ENCODE results near the gene GLB1L. TPM values are rescaled to one million over a fixed set of nuclear protein-coding genes. Genes with fewer than 3 reads are reported as not detected.
A peak's percentile ranks its signal among the peaks of the same experiment; 100 is the strongest.
"Not testable (repeated sequence)": the region's sequence is repeated elsewhere in the genome, so short reads cannot be mapped to it uniquely, and the experiment has no call there.

The GLB1L gene
- total RNA-seq, 1 donor from 2014 or later, result 7.2 TPM

DNA sequence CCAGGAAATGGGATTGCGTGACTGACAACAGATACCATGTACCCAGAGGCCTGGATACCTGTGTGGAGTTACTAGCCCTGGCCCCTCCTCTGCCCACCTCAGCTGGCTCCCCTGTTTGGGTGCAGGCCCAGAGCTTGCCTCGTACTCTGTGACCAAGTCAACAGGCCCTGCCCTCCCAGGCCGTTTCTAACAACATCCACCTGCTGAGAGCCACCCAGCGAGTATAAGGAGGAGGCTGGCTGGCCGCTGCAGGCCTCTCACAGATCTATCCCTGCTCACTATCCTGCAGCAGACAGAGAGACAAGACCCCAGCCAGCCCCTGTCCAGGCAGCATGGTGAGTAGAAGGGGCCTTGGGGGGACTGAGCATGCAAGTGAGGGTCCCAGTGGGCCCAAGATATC, 21.0 kb upstream of the GLB1L start:
- no peak overlapping the region for H3K4me3 ChIP-seq
- Mint-ChIP-seq H3K27me3 (ENCODE audit: insufficient read depth, low read depth) (peaks cover 22% of the 10 kb centered on the region), H3K36me3 (no peaks in the 10 kb centered on the region), H3K9me3 (no peaks in the 10 kb centered on the region), H3K4me3 (no peak overlapping the region), H3K27ac (no peak overlapping the region), H3K4me1 (no peaks in the 10 kb centered on the region)
- DNase-seq (ENCODE audit: low spot score), result no peak
- H3K4me2 ChIP-seq, result no peak overlapping the region
- H3K27ac ChIP-seq, result no peak overlapping the region
- peaks cover 4% of the 10 kb centered on the region for H3K4me1 ChIP-seq
- no peaks in the 10 kb centered on the region for H3F3A ChIP-seq (ENCODE audit: low read depth)
- H4K20me1 ChIP-seq (ENCODE audit: low read depth), result no peaks in the 10 kb centered on the region
- no peak overlapping the region for H3K9ac ChIP-seq
- H3K27me3 ChIP-seq, result peaks cover 18% of the 10 kb centered on the region
- no peaks in the 10 kb centered on the region for H3K9me3 ChIP-seq (ENCODE audit: low read depth)
- no peaks in the 10 kb centered on the region for H3K79me2 ChIP-seq (ENCODE audit: low read depth)
- no peak for TF ChIP-seq EZH2phosphoT487 (IDR thresholded peaks at IDR 0.05)
- no peak for TF ChIP-seq EZH2 (IDR thresholded peaks at IDR 0.05)
- TF ChIP-seq, protein P1, sequence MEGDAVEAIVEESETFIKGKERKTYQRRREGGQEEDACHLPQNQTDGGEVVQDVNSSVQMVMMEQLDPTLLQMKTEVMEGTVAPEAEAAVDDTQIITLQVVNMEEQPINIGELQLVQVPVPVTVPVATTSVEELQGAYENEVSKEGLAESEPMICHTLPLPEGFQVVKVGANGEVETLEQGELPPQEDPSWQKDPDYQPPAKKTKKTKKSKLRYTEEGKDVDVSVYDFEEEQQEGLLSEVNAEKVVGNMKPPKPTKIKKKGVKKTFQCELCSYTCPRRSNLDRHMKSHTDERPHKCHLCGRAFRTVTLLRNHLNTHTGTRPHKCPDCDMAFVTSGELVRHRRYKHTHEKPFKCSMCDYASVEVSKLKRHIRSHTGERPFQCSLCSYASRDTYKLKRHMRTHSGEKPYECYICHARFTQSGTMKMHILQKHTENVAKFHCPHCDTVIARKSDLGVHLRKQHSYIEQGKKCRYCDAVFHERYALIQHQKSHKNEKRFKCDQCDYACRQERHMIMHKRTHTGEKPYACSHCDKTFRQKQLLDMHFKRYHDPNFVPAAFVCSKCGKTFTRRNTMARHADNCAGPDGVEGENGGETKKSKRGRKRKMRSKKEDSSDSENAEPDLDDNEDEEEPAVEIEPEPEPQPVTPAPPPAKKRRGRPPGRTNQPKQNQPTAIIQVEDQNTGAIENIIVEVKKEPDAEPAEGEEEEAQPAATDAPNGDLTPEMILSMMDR (IDR thresholded peaks at IDR 0.05), result no peak
- no peak overlapping the region for H2AFZ ChIP-seq (replicated peaks)
- H3K36me3 ChIP-seq, result no peaks in the 10 kb centered on the region

DNA sequence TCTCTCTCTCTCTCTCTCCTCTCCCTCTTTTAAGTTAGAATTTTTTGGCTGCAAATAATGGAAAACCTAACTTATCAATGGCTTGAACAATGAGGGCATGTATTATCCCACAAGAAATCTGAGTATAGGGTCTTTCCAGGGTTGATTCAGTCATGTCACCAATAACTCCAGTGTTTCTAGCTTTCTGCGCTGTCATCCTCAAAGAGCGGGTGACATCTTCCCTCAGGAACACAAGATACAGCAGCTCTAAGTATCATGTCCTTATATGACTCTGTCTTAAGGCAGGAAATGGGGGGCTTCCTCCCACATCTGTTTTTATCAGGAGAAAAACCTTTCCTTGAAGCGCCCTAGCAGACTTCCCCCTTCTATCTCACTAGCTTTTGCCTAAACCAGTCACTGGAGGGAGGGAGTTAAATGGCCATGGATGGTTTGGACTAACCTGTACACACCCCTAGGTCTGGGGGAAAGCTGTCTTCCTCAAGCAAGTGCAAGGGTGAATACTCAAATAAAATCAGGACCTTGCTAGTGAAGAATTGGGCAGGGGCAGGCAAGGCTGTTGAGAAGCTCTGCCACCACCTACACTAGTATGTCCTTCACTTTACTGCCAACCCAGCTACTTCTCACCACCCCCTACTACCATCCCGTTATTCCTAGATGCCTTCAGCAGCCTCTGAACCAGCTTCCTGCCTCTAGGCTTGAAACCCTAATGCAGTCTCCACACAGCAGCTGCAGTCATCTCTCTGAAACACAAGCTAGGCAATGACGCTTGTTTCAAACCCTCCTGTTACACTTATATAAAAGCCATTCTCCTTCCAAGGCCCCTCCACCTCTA, 16.0 kb upstream of the GLB1L start:
- H2AFZ ChIP-seq (replicated peaks), result no peak overlapping the region
- no peak for DNase-seq (ENCODE audit: low spot score)
- Mint-ChIP-seq H3K27ac (no peak overlapping the region), H3K27me3 (ENCODE audit: insufficient read depth, low read depth) (peaks cover 34% of the 10 kb centered on the region), H3K4me1 (no peaks in the 10 kb centered on the region), H3K4me3 (no peak overlapping the region), H3K36me3 (no peaks in the 10 kb centered on the region), H3K9me3 (no peaks in the 10 kb centered on the region)
- H3K9ac ChIP-seq, result no peak overlapping the region
- H3F3A ChIP-seq (ENCODE audit: low read depth), result no peaks in the 10 kb centered on the region
- H4K20me1 ChIP-seq (ENCODE audit: low read depth), result no peaks in the 10 kb centered on the region
- H3K4me3 ChIP-seq, result no peak overlapping the region
- peaks cover 4% of the 10 kb centered on the region for H3K4me1 ChIP-seq
- H3K79me2 ChIP-seq (ENCODE audit: low read depth), result no peaks in the 10 kb centered on the region
- no peak overlapping the region for H3K27ac ChIP-seq
- no peak for TF ChIP-seq EZH2 (IDR thresholded peaks at IDR 0.05)
- TF ChIP-seq, protein P1 (IDR thresholded peaks at IDR 0.05), result no peak
- no peak for TF ChIP-seq EZH2phosphoT487 (IDR thresholded peaks at IDR 0.05)
- H3K9me3 ChIP-seq (ENCODE audit: low read depth), result no peaks in the 10 kb centered on the region
- no peaks in the 10 kb centered on the region for H3K36me3 ChIP-seq
- no peak overlapping the region for H3K4me2 ChIP-seq
- H3K27me3 ChIP-seq, result peaks cover 68% of the 10 kb centered on the region

DNA sequence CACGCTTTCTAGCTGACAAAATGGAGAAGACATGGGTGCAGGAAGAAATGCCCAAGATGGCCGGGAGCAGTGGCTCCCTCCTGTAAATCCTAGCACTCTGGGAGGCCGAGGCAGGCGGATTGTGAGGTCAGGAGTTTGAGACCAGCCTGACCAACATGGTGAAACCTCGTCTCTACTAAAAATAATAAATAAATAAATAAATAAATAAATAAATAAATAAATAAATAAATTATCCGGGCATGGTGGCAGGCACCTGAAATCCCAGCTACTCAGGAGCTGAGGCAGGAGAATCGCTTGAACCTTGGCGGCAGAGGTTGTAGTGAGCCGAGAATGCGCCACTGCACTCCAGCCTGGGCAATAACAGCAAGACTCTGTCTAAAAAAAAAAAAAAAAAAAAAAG, 13.7 kb upstream of the GLB1L start:
- not testable (repeated sequence) for H3K4me1 ChIP-seq; H3K36me3 ChIP-seq; DNase-seq (ENCODE audit: low spot score); H3K9ac ChIP-seq; H2AFZ ChIP-seq (replicated peaks); H3K9me3 Mint-ChIP-seq; H3K27ac Mint-ChIP-seq; H3K4me3 Mint-ChIP-seq; H3K4me2 ChIP-seq; H3F3A ChIP-seq (ENCODE audit: low read depth); H3K4me1 Mint-ChIP-seq; H3K36me3 Mint-ChIP-seq; H3K4me3 ChIP-seq; H3K27ac ChIP-seq; H4K20me1 ChIP-seq (ENCODE audit: low read depth); H3K9me3 ChIP-seq (ENCODE audit: low read depth); H3K79me2 ChIP-seq (ENCODE audit: low read depth)
- H3K27me3 ChIP-seq, result peaks cover 91% of the 10 kb centered on the region
- H3K27me3 Mint-ChIP-seq (ENCODE audit: insufficient read depth, low read depth), result peaks cover 48% of the 10 kb centered on the region

DNA sequence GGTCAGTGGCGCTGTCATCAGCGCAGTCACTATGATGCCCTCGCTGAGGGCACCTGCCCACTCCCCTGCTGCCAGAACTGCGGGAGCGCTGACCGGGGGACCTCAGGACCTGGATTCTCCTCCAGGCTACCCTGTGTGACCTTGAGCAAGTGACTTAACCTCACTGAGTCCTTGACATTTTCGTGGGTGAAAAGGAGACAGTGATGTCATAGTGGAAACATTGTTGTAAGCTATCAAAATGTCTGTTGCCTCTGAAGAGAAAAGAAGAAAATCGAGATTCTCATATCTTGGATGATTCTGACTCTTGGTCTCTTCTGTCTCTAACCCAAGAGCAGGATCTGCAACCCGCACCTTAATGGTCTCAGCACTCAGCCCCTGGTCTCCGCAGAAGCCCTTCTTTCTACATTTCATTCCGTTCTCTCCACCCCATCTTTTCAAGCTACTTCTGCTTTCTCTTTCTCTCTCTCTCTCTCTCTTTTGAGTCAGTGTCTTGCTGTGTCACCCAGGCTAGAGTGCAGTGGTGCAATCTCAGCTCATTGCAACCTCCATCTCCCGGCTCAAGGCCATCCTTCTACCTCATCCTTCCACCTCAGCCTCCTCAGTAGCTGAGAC, 9.5 kb upstream of the GLB1L start:
- Histone ChIP-seq H3K4me1 (peaks cover 7% of the 10 kb centered on the region), H3K4me2 (peak overlapping the region; percentile 78), H3K27ac (no peak overlapping the region), H3K4me3 (peak overlapping the region; percentile 34), H3F3A (ENCODE audit: low read depth) (peaks cover 3% of the 10 kb centered on the region), H2AFZ (replicated peaks) (no peak overlapping the region), H3K9me3 (ENCODE audit: low read depth) (no peaks in the 10 kb centered on the region), H3K27me3 (peaks cover 89% of the 10 kb centered on the region), H3K36me3 (no peaks in the 10 kb centered on the region), H4K20me1 (ENCODE audit: low read depth) (peaks cover 12% of the 10 kb centered on the region), H3K9ac (no peak overlapping the region), H3K79me2 (ENCODE audit: low read depth) (no peaks in the 10 kb centered on the region)
- H3K27ac Mint-ChIP-seq, result no peak overlapping the region
- H3K4me1 Mint-ChIP-seq, result peaks cover 13% of the 10 kb centered on the region
- H3K27me3 Mint-ChIP-seq (ENCODE audit: insufficient read depth, low read depth), result peaks cover 66% of the 10 kb centered on the region
- peak overlapping the region; percentile 46 for H3K4me3 Mint-ChIP-seq
- DNase-seq (ENCODE audit: low spot score), result no peak
- TF ChIP-seq EZH2 (IDR thresholded peaks at IDR 0.05) (peak; percentile 65), EZH2phosphoT487 (IDR thresholded peaks at IDR 0.05) (peak; percentile 46)
- TF ChIP-seq, protein P1 (IDR thresholded peaks at IDR 0.05), result no peak
- no peaks in the 10 kb centered on the region for H3K36me3 Mint-ChIP-seq
- no peaks in the 10 kb centered on the region for H3K9me3 Mint-ChIP-seq
